Activated naive CD8-positive, alpha-beta T cell treated with anti-CD3 and anti-CD28 coated beads, Interleukin-2, amount 50 U/mL, for 16 hours (primary cell): ENCODE measurements around the gene GMCL1.
"Not testable (repeated sequence)": the region's sequence is repeated elsewhere in the genome, so short reads cannot be mapped to it uniquely, and the experiment has no call there.

Experiments used
- DNase-seq: peaks from one replicate; pipeline ENCODE4 v3.0.0-alpha.2; 2020; ENCODE audit warnings: low read depth, low spot score

GMCL1 gene

GRCh38 chr2:69847068-69847828, 17.8 kb downstream of the GMCL1 start:
- no peak for DNase-seq

- DNase-seq = no peak
Observed at GRCh38 chr2:69848186-69848790, 18.8 kb downstream of the GMCL1 start.

- no peak for DNase-seq
Observed at GRCh38 chr2:69858261-69858660, 28.8 kb downstream of the GMCL1 start.

GRCh38 chr2:69863298-69863697, 33.8 kb downstream of the GMCL1 start:
- DNase-seq = no peak

GRCh38 chr2:69888451-69888850, 59.0 kb downstream of the GMCL1 start:
- DNase-seq = no peak

GRCh38 chr2:69889302-69889701, 59.8 kb downstream of the GMCL1 start:
- no peak for DNase-seq

GRCh38 chr2:69890881-69891280, 61.4 kb downstream of the GMCL1 start:
- DNase-seq = no peak

- not testable (repeated sequence) for DNase-seq
Observed at GRCh38 chr2:69892838-69893424, 63.5 kb downstream of the GMCL1 start.

GRCh38 chr2:69893684-69894551, 64.5 kb downstream of the GMCL1 start, which contains the start of gene SNRNP27:
SNRNP27 (plus strand) TSS chr2:69893956; CDS start chr2:69893985, 29 bp downstream.
- peak; percentile 61 for DNase-seq

- DNase-seq = not testable (repeated sequence)
Observed at GRCh38 chr2:69894737-69895136, 65.3 kb downstream of the GMCL1 start.

GRCh38 chr2:69902213-69902922, 72.9 kb downstream of the GMCL1 start:
- DNase-seq = no peak

GRCh38 chr2:69907216-69907615, 77.8 kb downstream of the GMCL1 start:
- no peak for DNase-seq

- no peak for DNase-seq
Observed at GRCh38 chr2:69911985-69912563, 82.6 kb downstream of the GMCL1 start.

GRCh38 chr2:69914164-69914949, 84.9 kb downstream of the GMCL1 start:
- peak; percentile 100 for DNase-seq

GRCh38 chr2:69914950-69915945, 85.8 kb downstream of the GMCL1 start, which contains the start of gene MXD1:
MXD1 (plus strand) TSS chr2:69915109; CDS start chr2:69915331, 222 bp downstream.
- DNase-seq = no peak

GRCh38 chr2:69916106-69916505, 86.6 kb downstream of the GMCL1 start:
- no peak for DNase-seq

- DNase-seq = no peak
Observed at GRCh38 chr2:69917852-69918251, 88.4 kb downstream of the GMCL1 start.

- DNase-seq = no peak
Observed at GRCh38 chr2:69918401-69918800, 88.9 kb downstream of the GMCL1 start.

GRCh38 chr2:69923116-69923515, 93.7 kb downstream of the GMCL1 start:
- no peak for DNase-seq
